IPS DF 6.9 (cell line): ENCODE results near the gene ROR1.
A peak's percentile ranks its signal among the peaks of the same experiment; 100 is the strongest.

Source experiments
- DNase-seq: peaks from one replicate; pipeline ENCODE4 v3.0.0-alpha.2; 2013; ENCODE audit warnings: low read depth, low spot score
- H3K27ac ChIP-seq: one replicate; pipeline ENCODE4 v1.5.1; 2013; ENCODE audit warnings: low read length, control low read depth
- H3K27me3 ChIP-seq: 2 replicates; pipeline ENCODE4 v1.6.1; 2013; ENCODE audit warnings: mild to moderate bottlenecking, low read length; ENCODE audit not compliant: control insufficient read depth, insufficient read depth
- H3K36me3 ChIP-seq: 2 replicates; pipeline ENCODE4 v1.6.1; 2013; ENCODE audit warnings: low read length; ENCODE audit not compliant: control insufficient read depth, insufficient read depth
- H3K4me1 ChIP-seq: 2 replicates; pipeline ENCODE4 v1.6.1; 2013; ENCODE audit warnings: low read length; ENCODE audit not compliant: control insufficient read depth, insufficient read depth
- H3K4me3 ChIP-seq: 2 replicates; pipeline ENCODE4 v1.5.1; 2013; ENCODE audit warnings: mild to moderate bottlenecking, low read length
- H3K9me3 ChIP-seq: 2 replicates; pipeline ENCODE4 v1.6.1; 2013; ENCODE audit warnings: low read length, inconsistent platforms; ENCODE audit not compliant: control insufficient read depth, insufficient read depth
- WGBS: extraction: QIAGEN DNeasy Blood & Tissue Kit; methylation state at CpG from one replicate; pipeline ENCODE4 v1.1.7; 2013; ENCODE audit warnings: mixed read lengths, missing lambda C conversion rate; ENCODE audit not compliant: insufficient read length, insufficient coverage; 5-methylcytosine and 5-hydroxymethylcytosine counted together

Gene ROR1

DNA sequence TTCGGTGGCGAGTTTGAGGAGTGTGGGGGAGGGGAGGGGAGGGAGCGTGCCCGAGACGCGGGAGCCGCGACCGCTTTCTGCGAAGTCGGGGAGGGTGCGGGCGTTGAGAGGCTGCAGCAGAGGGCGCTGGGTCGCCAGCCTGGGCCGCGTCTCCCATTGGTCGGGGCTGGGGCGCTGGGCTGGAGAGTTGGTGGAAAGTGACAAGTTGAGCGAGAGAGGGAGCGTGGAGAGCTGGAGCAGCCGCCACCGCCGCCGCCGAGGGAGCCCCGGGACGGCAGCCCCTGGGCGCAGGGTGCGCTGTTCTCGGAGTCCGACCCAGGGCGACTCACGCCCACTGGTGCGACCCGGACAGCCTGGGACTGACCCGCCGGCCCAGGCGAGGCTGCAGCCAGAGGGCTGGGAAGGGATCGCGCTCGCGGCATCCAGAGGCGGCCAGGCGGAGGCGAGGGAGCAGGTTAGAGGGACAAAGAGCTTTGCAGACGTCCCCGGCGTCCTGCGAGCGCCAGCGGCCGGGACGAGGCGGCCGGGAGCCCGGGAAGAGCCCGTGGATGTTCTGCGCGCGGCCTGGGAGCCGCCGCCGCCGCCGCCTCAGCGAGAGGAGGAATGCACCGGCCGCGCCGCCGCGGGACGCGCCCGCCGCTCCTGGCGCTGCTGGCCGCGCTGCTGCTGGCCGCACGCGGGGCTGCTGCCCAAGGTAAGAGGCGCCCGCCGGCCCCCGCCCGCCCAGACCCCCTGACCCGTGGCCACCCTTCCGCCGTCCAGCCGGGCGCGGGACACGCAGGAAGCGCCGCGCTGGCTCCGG lies at the start of gene ROR1:
ROR1 (plus strand) TSS at position 203 of the 802 bp plus-strand sequence.
- Histone ChIP-seq H3K9me3 (no peaks in the 10 kb centered on the region), H3K27ac (peak within 1 kb of the TSS; percentile 18), H3K27me3 (no peaks in the 10 kb centered on the region), H3K4me3 (peak within 1 kb of the TSS; percentile 55), H3K4me1 (peaks cover 3% of the 10 kb centered on the region; the same call in 1 of the 2 replicates), H3K36me3 (no peaks in the 10 kb centered on the region)
- DNase-seq = no peak
- WGBS = no CpG with 5 or more reads among the region's 99 CpGs

DNA sequence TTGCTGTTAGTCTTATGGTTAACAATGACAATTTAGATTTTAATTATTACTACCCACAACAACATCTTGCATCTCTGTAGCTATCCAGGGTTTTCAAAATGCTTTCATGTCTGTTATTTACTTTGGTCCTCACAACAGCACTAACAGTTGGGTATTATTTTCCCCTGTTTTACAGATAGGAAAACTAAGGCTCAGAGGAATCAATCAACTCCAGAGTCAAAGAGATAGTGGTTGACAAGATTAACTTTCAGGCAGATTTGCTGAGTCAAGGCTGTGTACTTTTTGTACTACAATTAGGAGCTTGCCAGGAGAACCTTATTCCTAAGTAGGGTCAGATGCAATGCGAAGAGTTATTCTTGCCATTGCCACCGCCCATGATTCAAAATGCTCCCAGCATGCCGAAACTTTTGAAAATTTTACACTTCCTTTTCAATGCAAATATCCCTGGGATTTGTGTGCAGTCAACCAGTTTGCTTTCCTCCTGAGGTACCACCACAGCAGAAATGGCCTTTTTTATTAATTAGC lies 49.4 kb upstream of the ROR1 start:
- H3K9me3 ChIP-seq = no peaks in the 10 kb centered on the region
- WGBS = no CpG with 5 or more reads among the region's 3 CpGs
- no peak overlapping the region for H3K27ac ChIP-seq

GRCh38 chr1:63728611-63729226 lies 45.1 kb upstream of the ROR1 start:
- DNase-seq = no peak

More for the DNA sequence above, 49.4 kb upstream of the ROR1 start:
- Histone ChIP-seq H3K4me3 (no peak overlapping the region), H3K36me3 (no peaks in the 10 kb centered on the region), H3K27me3 (no peaks in the 10 kb centered on the region), H3K4me1 (peaks cover 4% of the 10 kb centered on the region; the same call in 1 of the 2 replicates)
- DNase-seq = no peak

DNA sequence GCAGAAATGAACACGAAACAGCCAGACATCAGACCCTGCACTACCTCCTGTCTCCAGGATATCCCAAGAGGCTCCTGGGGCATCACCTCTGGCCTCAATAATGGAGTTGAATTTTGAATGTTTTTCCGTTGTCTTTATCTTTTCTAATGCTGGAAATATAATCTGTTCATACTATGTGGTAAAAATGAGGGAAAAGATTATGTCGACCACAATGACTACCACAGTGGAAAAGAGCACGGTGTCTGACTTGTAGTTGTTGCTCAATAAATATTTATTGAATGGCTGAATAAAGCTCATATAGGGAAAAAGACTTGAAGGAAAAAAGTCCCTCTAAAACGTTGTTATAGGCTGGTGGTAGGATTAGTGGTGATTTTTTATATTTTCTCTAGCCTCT lies 44.6 kb upstream of the ROR1 start:
- no peak for DNase-seq
- no CpG with 5 or more reads among the region's 5 CpGs for WGBS
- Histone ChIP-seq H3K9me3 (no peaks in the 10 kb centered on the region), H3K36me3 (no peaks in the 10 kb centered on the region), H3K27ac (no peak overlapping the region), H3K4me3 (no peak overlapping the region), H3K27me3 (no peaks in the 10 kb centered on the region), H3K4me1 (peaks cover 8% of the 10 kb centered on the region)

More at GRCh38 chr1:63728611-63729226, 45.1 kb upstream of the ROR1 start:
- Histone ChIP-seq H3K4me3 (no peak overlapping the region), H3K27me3 (no peaks in the 10 kb centered on the region), H3K36me3 (no peaks in the 10 kb centered on the region), H3K9me3 (no peaks in the 10 kb centered on the region), H3K4me1 (peaks cover 8% of the 10 kb centered on the region), H3K27ac (no peak overlapping the region)
- WGBS = no CpG with 5 or more reads among the region's 8 CpGs

DNA sequence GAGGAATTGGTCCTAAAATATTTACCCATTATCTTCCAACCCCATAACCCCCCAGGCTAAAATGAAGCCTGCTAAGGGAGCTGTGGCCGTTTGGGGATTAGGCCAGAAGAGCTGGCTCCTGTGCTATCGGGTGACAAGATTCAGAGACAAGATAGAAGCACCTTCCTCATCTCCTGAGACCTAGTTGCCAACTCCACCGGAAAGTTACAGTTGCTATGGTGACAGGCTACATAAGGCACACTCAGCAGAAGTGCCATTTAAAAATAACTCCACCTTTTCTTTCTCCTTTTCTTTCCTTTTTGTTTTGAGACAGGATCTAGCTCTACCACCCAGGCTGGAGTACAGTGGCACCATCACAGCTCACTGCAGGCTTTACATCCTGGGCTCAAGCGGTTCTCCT lies 43.6 kb upstream of the ROR1 start:
- Histone ChIP-seq H3K4me3 (no peak overlapping the region), H3K27me3 (no peaks in the 10 kb centered on the region), H3K36me3 (no peaks in the 10 kb centered on the region), H3K27ac (no peak overlapping the region), H3K9me3 (no peaks in the 10 kb centered on the region), H3K4me1 (peaks cover 8% of the 10 kb centered on the region)
- DNase-seq = no peak
- WGBS = no CpG with 5 or more reads among the region's 4 CpGs

DNA sequence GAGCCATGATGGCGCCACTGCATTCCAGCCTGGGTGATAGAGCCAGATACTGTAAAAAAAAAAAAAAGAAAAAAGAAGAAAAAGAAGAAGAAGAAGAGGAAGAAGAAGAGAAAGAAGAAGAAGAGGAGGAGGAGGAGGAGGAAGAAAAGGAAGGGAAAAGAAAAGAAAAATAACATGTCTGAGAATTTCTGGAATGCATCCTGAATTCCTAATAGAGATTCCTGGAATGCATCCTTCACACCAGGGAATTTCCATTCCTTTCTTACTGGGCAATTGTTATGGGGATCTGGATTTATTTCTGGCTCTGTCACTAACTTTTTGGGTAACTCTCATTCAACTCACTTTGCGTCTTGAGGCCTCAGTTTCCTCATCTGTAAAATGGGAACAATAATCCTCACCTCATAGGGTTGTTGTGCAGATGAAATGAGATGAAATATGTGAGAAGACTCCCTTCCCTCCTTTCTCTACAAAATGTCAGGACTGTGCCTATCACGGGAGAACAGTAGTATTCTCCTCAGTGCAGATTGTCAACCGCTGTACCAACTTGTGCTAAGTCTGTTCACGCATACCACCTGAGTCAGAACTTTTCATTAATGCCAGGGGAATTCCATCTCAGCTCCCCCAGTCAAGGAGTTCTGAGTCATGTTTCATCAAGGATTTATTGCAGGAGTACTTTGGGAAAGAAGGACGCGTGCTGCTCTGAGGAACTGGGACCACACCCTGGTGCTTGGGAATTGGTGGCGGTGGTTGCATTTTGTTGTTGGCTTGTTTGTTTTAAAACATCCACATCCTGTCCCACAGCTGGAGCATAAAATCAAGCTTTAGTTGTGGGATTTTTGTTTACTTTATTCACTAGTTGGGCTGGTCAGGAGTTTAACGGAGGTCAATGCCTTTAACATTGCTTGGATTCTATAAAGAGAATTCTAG lies 42.4 kb upstream of the ROR1 start:
- Histone ChIP-seq H3K4me1 (peaks cover 8% of the 10 kb centered on the region), H3K27ac (no peak overlapping the region), H3K4me3 (no peak overlapping the region), H3K27me3 (no peaks in the 10 kb centered on the region), H3K9me3 (no peaks in the 10 kb centered on the region), H3K36me3 (no peaks in the 10 kb centered on the region)
- no peak for DNase-seq
- WGBS = no CpG with 5 or more reads among the region's 9 CpGs

DNA sequence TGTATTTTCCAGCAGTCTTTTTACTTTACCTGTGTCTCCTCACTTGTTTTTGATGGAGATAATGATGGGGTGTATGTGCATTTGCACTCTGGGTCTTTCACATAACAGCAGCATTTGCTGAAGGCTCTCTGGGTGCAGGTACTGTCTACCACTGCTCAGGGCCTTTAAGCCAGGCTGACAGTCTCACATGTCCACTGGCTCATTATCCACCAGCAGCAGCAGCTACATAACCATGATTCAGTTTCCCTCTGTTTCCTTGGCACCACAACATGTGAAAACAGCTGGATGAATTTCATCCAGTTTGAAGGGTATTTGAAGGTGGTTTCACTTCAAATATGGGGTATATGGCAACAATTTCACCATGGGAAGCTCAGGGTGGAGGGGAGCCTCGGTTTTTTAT lies 41.2 kb upstream of the ROR1 start:
- no CpG with 5 or more reads among the region's 1 CpG for WGBS
- Histone ChIP-seq H3K27ac (no peak overlapping the region), H3K4me1 (peaks cover 8% of the 10 kb centered on the region), H3K4me3 (no peak overlapping the region), H3K9me3 (no peaks in the 10 kb centered on the region), H3K27me3 (no peaks in the 10 kb centered on the region), H3K36me3 (no peaks in the 10 kb centered on the region)
- no peak for DNase-seq

DNA sequence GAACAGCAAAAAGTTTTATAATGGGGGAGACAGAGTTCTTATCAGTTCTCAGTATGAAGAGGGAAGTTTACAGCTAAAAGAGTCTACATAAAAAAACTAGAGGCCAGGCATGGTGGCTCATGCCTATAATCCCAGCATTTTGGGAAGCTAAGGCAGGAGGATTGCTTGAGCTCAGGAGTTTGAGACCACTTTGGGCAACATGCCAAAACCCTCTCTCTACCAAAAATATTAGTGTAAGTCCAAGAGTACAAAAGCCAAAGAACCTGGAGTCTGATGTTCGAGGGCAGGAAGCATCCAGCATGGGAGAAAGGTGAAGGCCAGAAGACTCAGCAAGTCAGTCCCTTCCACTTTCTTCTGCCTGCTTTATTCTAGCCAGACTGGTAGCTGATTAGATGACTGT lies 35.0 kb upstream of the ROR1 start:
- H3K9me3 ChIP-seq = no peaks in the 10 kb centered on the region
- no CpG with 5 or more reads among the region's 1 CpG for WGBS
- H3K27ac ChIP-seq = no peak overlapping the region
- H3K36me3 ChIP-seq = no peaks in the 10 kb centered on the region
- no peak overlapping the region for H3K4me3 ChIP-seq
- H3K27me3 ChIP-seq = no peaks in the 10 kb centered on the region
- DNase-seq = no peak
- no peaks in the 10 kb centered on the region for H3K4me1 ChIP-seq

DNA sequence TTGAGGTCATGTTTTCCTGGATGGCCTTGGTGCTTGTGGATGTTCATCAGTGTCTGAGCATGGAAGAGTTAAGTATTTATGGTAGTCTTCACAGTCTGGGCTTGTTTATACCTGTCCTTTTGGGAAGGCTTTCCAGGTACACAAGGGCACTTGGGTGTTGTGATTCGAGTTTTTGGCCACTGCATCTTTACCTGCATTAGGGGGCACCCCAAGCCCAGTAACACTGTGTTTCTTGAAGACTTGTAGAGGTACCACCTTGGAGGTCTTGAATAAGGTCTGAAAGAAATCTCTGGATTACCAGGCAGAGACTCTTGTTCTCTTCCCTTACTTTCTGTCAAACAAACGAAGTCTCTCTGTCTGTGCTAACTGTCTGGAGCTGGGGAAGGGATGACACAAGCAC lies 34.4 kb upstream of the ROR1 start:
- no peak overlapping the region for H3K27ac ChIP-seq
- H3K4me1 ChIP-seq = no peaks in the 10 kb centered on the region
- no peak for DNase-seq
- H3K9me3 ChIP-seq = no peaks in the 10 kb centered on the region
- WGBS = no CpG with 5 or more reads among the region's 2 CpGs
- no peaks in the 10 kb centered on the region for H3K27me3 ChIP-seq
- no peaks in the 10 kb centered on the region for H3K36me3 ChIP-seq
- H3K4me3 ChIP-seq = no peak overlapping the region

GRCh38 chr1:63740432-63740831 lies 33.4 kb upstream of the ROR1 start:
- DNase-seq = no peak
- H3K4me1 ChIP-seq = no peaks in the 10 kb centered on the region

More at GRCh38 chr1:63740432-63740831, 33.4 kb upstream of the ROR1 start:
- no CpG with 5 or more reads among the region's 2 CpGs for WGBS
- Histone ChIP-seq H3K4me3 (no peak overlapping the region), H3K36me3 (no peaks in the 10 kb centered on the region), H3K27ac (no peak overlapping the region), H3K9me3 (no peaks in the 10 kb centered on the region), H3K27me3 (no peaks in the 10 kb centered on the region)
